ENCODE measurements around the gene MCM6.
"Not testable (repeated sequence)": the region's sequence is repeated elsewhere in the genome, so short reads cannot be mapped to it uniquely, and the experiment has no call there.

Gene MCM6

GRCh38 chr2:135815269-135815668, 61.0 kb downstream of the MCM6 start:
- no peak for TF ChIP-seq CTCF (IDR thresholded peaks at IDR 0.05; ENCODE audit: insufficient read depth, low read length, poor library complexity, severe bottlenecking)
- no peaks in the 10 kb centered on the region for H3K27me3 ChIP-seq (replicated peaks; ENCODE audit: control insufficient read depth, insufficient read depth, low read length)
- H3K36me3 ChIP-seq (ENCODE audit: control insufficient read depth, insufficient read depth, low read length), result no peaks in the 10 kb centered on the region
- no peak for DNase-seq (ENCODE audit: extremely low read depth, insufficient read length)
- H3K4me3 ChIP-seq (replicated peaks; ENCODE audit: low read depth, low read length), result no peak overlapping the region

GRCh38 chr2:135812907-135813511, 63.2 kb downstream of the MCM6 start:
- H3K27me3 ChIP-seq (replicated peaks; ENCODE audit: control insufficient read depth, insufficient read depth, low read length), result no peaks in the 10 kb centered on the region
- TF ChIP-seq CTCF (IDR thresholded peaks at IDR 0.05; ENCODE audit: insufficient read depth, low read length, poor library complexity, severe bottlenecking), result no peak

GRCh38 chr2:135807874-135808273, 68.4 kb downstream of the MCM6 start:
- H3K27me3 ChIP-seq (replicated peaks; ENCODE audit: control insufficient read depth, insufficient read depth, low read length); DNase-seq (ENCODE audit: extremely low read depth, insufficient read length); H3K36me3 ChIP-seq (ENCODE audit: control insufficient read depth, insufficient read depth, low read length); H3K4me3 ChIP-seq (replicated peaks; ENCODE audit: low read depth, low read length): not testable (repeated sequence)

More at GRCh38 chr2:135812907-135813511, 63.2 kb downstream of the MCM6 start:
- Histone ChIP-seq H3K4me3 (replicated peaks; ENCODE audit: low read depth, low read length) (no peak overlapping the region), H3K36me3 (ENCODE audit: control insufficient read depth, insufficient read depth, low read length) (no peaks in the 10 kb centered on the region)
- DNase-seq (ENCODE audit: extremely low read depth, insufficient read length), result no peak

- Histone ChIP-seq H3K27me3 (replicated peaks; ENCODE audit: control insufficient read depth, insufficient read depth, low read length) (no peaks in the 10 kb centered on the region), H3K36me3 (ENCODE audit: control insufficient read depth, insufficient read depth, low read length) (no peaks in the 10 kb centered on the region), H3K4me3 (replicated peaks; ENCODE audit: low read depth, low read length) (no peak overlapping the region)
- DNase-seq (ENCODE audit: extremely low read depth, insufficient read length), result no peak
- no peak for TF ChIP-seq CTCF (IDR thresholded peaks at IDR 0.05; ENCODE audit: insufficient read depth, low read length, poor library complexity, severe bottlenecking)
Measured at GRCh38 chr2:135803278-135803677, 73.0 kb downstream of the MCM6 start.

- Histone ChIP-seq H3K36me3 (ENCODE audit: control insufficient read depth, insufficient read depth, low read length) (no peaks in the 10 kb centered on the region), H3K27me3 (replicated peaks; ENCODE audit: control insufficient read depth, insufficient read depth, low read length) (no peaks in the 10 kb centered on the region), H3K4me3 (replicated peaks; ENCODE audit: low read depth, low read length) (no peak overlapping the region)
- TF ChIP-seq CTCF (IDR thresholded peaks at IDR 0.05; ENCODE audit: insufficient read depth, low read length, poor library complexity, severe bottlenecking), result no peak
- DNase-seq (ENCODE audit: extremely low read depth, insufficient read length), result no peak
Measured at GRCh38 chr2:135802350-135802749, 73.9 kb downstream of the MCM6 start.

- TF ChIP-seq CTCF (IDR thresholded peaks at IDR 0.05; ENCODE audit: insufficient read depth, low read length, poor library complexity, severe bottlenecking), result no peak
- no peaks in the 10 kb centered on the region for H3K27me3 ChIP-seq (replicated peaks; ENCODE audit: control insufficient read depth, insufficient read depth, low read length)
- no peaks in the 10 kb centered on the region for H3K36me3 ChIP-seq (ENCODE audit: control insufficient read depth, insufficient read depth, low read length)
- H3K4me3 ChIP-seq (replicated peaks; ENCODE audit: low read depth, low read length), result no peak overlapping the region
- no peak for DNase-seq (ENCODE audit: extremely low read depth, insufficient read length)
Measured at GRCh38 chr2:135800513-135801460, 75.5 kb downstream of the MCM6 start.

Measured in GM06990 (cell line).